HCT116 (cell line): ENCODE results near the gene CD59.

ENCODE experiments used
- CEBPB ChIP-seq: IDR thresholded peaks from 2 replicates; pipeline ENCODE4 v1.6.1; 2012; ENCODE audit warnings: low read depth
- POLR2A ChIP-seq: IDR thresholded peaks from 2 replicates; pipeline ENCODE4 v1.7.0; 2011; ENCODE audit warnings: borderline replicate concordance; ENCODE audit not compliant: insufficient read depth, insufficient read length; ENCODE audit errors: extremely low read depth
- POLR2AphosphoS5 ChIP-seq: IDR thresholded peaks from 2 replicates; pipeline ENCODE4 v1.6.1; 2011; ENCODE audit warnings: mild to moderate bottlenecking, low read depth, low read length, moderate library complexity
- TF ChIP-seq, protein P1 (sequence below), 3 experiments: fragments of 200-600 bp in 1 of 3; sonication (generic) in 1 of 3; IDR thresholded peaks in 2 of 3; conservative IDR thresholded peaks in 1 of 3; 2 replicates each; pipeline ENCODE4 v1.5.1; 2012 to 2017; ENCODE audit warnings: low read depth in 2 of 3, low read length in 2 of 3, antibody characterized with exemption in 1 of 3, borderline replicate concordance in 1 of 3, control low read depth in 1 of 3, mild to moderate bottlenecking in 1 of 3, mixed read lengths in 1 of 3, mixed run types in 1 of 3, moderate library complexity in 1 of 3; ENCODE audit not compliant: insufficient read depth in 1 of 3
- TF ChIP-seq, protein P2 (sequence below): IDR thresholded peaks from 2 replicates; pipeline ENCODE4 v1.6.1; 2012

DNA sequence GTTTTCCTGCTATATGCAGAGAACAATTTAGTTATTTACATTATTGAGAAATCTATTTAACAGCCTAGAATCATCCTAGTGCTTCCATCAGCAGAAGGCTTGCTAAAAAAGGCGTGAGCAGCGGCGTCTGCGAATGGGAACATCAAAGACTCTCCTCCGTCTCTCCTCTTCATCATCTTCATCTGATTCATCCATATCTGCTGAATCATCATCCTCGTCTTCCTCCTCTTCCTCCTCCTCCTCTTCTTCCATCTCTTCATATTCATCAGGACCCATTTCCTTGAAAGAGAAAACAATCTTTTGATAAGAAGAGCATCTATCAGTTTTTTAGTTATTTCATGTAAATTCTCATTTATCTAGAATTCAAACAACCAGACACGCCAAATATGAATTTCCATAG lies 5.6 kb upstream of the CD59 start:
- TF ChIP-seq, protein P1, sequence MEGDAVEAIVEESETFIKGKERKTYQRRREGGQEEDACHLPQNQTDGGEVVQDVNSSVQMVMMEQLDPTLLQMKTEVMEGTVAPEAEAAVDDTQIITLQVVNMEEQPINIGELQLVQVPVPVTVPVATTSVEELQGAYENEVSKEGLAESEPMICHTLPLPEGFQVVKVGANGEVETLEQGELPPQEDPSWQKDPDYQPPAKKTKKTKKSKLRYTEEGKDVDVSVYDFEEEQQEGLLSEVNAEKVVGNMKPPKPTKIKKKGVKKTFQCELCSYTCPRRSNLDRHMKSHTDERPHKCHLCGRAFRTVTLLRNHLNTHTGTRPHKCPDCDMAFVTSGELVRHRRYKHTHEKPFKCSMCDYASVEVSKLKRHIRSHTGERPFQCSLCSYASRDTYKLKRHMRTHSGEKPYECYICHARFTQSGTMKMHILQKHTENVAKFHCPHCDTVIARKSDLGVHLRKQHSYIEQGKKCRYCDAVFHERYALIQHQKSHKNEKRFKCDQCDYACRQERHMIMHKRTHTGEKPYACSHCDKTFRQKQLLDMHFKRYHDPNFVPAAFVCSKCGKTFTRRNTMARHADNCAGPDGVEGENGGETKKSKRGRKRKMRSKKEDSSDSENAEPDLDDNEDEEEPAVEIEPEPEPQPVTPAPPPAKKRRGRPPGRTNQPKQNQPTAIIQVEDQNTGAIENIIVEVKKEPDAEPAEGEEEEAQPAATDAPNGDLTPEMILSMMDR (IDR thresholded peaks at IDR 0.05 in 2 of 3, conservative IDR thresholded peaks at IDR 0.05 in 1 of 3; ENCODE audit: borderline replicate concordance in 1 of 3, insufficient read depth in 1 of 3, low read depth in 2 of 3, low read length in 2 of 3) = no peak
- no peak for TF ChIP-seq POLR2AphosphoS5
- no peak for TF ChIP-seq CEBPB
- TF ChIP-seq, protein P2, sequence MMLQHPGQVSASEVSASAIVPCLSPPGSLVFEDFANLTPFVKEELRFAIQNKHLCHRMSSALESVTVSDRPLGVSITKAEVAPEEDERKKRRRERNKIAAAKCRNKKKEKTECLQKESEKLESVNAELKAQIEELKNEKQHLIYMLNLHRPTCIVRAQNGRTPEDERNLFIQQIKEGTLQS = no peak
- TF ChIP-seq POLR2A = no peak
